NCI-H2171 treated with DMSO at 0.1 percent for 48 hours (cell line): ENCODE results near the gene DNAH8.
"Not testable (repeated sequence)": the region's sequence is repeated elsewhere in the genome, so short reads cannot be mapped to it uniquely, and the experiment has no call there.

Source experiments
- DNase-seq: peaks from one replicate; lab custom pipeline; 2025; lab: John Stamatoyannopoulos, UW

Gene DNAH8

DNA sequence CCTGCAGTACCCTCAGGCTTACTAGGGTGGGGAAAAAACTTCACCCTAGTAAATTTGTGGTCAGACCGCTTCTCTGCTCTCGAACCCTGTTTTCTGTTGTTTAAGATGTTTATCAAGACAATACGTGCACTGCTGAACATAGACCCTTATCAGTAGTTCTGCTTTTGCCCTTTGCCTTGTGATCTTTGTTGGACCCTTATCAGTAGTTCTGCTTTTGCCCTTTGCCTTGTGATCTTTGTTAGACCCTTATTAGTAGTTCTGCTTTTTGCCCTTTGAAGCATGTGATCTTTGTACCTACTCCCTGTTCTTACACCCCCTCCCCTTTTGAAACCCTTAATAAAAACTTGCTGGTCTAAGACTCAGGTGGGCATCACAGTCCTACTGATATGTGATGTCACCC is 15.4 kb upstream of the DNAH8 start:
- not testable (repeated sequence) for DNase-seq

DNA sequence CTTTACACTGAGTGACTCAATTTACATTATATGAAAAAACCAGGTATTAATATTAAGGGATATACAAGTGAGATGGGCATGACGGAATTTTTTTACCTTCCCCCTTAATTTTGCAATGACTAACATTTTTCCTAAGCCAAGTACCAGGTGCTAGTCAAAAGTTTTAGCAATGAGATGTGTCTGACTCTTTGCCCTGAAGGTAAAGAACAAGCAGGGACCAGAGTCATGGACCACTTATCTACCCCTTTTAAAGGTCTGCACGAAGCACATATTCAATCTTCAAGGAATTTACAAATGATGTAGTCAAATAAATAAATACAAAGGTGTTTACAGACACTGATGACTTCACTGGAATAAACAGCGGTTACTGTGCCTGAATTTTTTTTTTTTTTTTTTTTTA is 13.6 kb upstream of the DNAH8 start:
- no peak for DNase-seq

GRCh38 chr6:38702558-38703397 is 12.3 kb upstream of the DNAH8 start, which contains the start of gene GLO1:
Gene GLO1 (minus strand): TSS chr6:38703145. CDS start chr6:38703054, 91 bp downstream.
- DNase-seq: peak; percentile 97

DNA sequence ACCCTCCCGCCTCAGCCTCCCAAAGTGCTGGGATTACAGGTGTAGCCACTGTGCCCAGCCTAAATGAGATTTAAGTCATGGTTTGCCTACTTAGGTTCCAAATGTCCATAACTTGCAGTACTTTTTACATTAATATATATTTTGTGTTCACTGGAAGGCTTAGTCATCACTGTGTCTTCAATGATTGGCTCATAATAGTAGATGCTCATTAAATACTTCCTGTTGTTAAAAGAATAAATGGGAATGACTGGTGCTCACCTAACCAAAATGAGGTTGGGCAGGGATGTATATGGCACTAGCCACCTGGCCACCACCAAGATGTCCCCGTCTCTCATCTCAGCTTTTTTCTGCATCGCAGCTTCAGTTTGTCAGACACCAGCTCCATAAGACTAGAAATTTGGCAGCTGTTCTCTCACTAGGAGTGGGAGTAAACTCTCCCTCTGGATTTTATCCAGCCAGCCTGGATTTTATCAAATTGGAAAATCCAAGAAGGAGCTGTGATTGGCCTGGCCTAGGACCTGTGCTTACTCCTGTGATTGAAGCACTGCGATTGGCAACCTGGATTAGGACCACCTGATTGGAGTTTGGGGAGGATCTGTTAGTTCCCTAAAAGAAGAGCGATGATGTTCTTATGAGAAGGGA is 11.0 kb upstream of the DNAH8 start:
- no peak for DNase-seq

DNA sequence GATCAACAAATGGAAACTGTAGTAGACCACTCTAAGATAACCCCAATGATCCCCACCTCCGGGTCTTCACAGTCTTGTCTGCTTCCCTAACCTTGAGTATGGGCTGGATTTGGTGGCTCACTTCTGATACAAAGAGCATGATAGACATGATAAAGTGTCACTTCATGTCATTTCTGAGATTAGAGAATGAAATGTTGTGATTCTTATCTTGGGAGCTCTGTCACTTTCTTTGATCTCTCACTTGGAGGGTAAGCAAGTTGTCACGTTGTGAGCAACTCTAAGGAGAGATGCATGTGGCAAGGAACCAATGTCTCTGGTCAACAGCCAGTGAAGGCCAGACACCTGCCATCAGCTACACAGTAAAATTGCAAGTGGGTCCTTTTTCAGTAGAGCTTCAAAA is 9.2 kb upstream of the DNAH8 start:
- no peak for DNase-seq

DNA sequence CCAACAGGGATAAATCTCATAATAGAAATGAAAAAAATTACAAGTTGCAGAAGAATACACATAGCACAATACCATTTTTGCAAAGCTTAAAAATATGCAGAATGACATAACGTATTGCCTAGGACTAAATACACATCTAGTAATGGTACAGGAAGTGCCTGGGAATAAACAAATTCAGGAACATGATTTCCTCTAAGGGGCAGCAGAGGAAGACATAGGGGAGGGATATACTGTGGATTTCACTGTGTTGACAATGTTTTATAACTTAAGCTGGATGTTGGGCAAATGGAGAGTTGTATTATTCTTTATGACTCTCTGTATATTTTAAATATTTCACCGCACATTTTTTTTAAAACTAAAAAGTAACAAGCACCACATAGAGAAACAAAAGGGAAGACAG is 6.6 kb upstream of the DNAH8 start:
- DNase-seq: no peak

DNA sequence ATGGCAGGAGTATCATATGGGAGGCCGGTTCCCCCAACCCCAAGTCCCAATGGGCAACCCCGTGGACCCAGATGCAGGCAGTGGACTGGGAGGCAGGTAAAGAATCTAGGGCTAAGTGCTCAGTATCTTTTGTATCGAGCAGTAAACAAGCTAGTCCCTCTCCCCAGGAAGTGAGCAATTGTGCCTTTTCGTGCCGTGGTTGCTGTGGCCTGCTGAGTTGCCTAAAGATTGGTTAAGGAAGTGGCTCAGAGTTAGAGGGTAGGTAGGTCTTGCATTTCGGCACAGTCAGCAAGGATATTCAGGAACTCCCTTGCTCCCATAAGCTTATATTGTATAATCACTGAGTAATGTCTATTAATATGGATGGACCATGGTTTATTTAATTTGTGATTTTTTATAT is 1.3 kb upstream of the DNAH8 start:
- peak; percentile 6 for DNase-seq

DNA sequence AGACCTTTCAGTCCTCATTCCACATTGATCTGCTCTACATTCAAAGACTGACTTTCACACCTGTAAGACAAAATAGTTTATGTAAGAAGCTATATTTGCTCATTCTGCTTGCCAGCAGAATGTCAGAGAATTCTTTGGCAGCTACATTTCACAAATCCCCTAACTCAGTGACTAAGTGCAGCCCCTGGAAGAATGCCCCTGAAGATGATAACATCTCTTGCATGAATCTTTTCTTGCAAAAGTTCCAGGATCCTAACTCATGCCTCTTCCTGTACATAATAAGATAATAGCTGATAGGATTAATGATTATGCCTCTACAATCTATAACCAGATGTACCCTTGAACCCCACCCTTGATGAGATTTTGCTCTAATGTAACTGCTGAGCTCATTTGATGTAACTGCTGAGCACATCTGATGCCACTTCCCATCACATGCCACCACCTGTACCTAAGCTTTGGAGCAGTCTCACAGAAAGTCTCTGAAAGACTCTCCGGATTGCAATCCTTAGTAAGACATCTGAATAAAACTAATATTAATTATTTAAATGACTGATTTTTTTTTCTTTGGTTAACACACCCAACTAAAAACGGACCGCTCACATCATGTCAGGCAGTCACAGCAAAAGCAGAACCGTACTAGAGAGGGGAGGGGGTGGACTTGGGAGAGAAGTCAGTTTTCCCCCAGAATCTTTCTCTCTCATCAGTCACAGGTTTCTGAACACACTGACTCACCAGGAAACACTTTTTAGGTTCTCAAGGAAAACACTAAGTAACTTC is 684 bp upstream of the DNAH8 start:
- DNase-seq: no peak

DNA sequence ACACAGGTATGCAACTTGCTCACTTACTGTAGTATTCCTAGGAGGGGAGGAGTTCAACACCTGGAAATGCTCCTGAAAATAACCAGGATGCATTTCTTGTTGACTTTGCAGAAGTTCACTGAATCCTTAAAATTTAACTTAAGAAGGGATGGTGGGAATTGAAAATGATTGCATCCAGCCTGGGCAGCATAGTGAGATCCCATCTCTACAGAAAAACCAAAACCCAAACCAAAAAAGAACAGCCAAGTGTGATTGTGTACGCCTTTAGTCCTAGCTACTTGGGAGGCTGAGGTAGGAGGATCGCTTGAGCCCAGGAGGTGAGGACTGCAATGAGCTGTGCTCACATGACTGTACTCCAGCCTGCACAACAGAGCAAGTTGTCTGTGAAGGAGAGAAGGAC is 1.7 kb downstream of the DNAH8 start:
- DNase-seq: no peak

DNA sequence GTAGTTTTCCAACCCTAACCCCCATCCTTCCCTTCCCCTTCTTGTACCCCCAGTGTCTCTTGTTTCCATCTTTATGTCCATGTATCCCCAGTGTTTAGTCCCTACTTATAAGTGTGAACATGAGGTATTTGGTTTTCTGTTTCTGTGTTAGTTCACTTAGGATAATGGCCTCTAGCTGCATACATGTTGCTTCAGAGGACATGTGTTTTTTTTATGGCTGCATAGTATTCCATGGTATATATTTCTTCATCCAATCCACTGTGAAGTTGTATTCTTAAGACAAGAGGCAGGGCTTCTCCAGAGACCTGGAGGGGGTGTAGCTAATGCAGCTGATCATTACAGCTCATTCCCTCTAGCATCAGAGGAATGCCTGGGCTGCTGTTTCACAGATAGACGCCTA is 4.2 kb downstream of the DNAH8 start:
- DNase-seq: no peak

GRCh38 chr6:38720295-38720694 is 5.2 kb downstream of the DNAH8 start:
- no peak for DNase-seq

GRCh38 chr6:38722038-38722437 is 6.9 kb downstream of the DNAH8 start:
- no peak for DNase-seq

DNA sequence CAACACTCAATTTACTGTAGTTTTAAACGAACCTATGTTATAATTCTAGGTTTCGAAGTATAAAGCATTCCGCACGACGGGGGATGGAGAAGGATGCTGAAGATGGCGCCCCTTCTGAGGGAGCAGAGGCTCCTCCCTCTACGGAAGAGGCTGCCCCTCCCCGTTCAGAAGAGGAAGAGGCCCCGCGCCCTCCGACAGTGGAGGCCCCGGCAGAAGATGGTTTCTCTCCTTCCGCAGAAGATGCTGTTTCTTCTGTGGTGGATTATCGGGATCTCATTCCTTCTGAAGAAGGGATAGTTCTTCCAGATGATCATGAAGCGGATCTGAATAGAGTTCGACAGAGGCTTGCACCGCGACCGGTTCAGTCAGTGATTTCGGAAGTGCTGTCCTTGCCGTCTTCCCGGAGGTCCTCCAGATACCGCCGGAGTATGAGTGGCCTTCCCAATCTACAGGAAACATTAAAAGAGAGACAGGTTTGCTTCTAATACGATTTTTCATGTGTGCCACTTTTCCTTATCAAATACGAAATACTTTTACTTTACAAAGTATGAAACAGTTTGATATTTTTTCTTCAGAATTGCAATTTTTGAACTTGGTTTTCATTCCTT is 7.7 kb downstream of the DNAH8 start:
- no peak for DNase-seq

DNA sequence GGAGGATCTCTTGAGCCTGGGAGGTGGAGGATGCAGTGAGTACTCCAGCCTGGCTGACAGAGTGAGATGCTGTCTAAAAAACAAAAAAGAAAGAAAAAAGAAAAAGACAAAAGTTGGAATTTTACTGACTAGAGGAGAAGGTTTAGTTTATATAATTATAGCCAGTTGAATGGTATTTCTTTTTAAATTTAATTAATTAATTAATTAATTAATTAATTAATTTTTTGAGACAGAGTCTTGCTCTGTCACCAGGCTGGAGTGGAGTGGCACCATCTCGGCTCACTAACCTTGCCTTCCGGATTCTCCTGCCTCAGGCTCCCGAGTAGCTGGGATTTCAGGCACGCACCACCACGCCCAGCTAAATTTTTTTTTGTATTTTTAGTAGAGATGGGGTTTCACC is 8.7 kb downstream of the DNAH8 start:
- DNase-seq: no peak

- DNase-seq: no peak
These were observed 9.2 kb downstream of the DNAH8 start for GRCh38 chr6:38724343-38724742.

DNA sequence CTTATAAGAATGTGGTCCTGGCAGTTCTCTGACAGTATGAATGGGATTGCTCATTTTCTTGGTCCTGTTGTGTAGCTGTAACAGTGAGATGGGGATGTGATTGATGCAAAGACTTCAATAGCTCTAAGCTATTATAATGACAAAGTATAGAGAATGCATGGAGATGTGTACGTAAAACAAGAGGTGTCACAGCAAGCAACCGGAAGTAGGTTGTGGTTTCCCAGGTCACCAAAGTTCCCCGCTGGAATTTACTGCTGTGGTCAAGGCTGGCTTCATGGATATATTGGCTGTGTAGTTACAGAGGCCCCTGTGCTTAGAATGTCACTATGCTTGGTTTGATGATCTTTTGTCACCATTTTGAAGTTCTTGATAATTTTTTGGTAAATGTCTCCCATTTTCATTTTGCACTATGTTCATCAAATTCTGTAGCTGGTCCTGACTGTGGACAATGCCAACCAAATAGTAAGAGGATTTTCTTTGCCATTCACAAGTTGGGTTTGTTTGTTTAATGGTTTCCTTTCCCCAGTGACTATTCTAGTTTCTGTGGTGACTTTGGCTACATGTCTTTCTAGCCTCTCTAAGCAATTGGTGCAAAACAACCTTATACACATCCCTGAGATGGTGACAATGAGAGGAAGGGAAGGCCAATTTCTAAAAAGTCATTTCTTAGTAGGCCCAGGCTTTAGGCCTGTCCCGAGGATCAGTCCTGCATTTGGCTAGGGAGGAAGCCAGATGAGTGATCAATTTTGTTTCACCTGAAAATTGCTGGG is 10.5 kb downstream of the DNAH8 start:
- DNase-seq: no peak

DNA sequence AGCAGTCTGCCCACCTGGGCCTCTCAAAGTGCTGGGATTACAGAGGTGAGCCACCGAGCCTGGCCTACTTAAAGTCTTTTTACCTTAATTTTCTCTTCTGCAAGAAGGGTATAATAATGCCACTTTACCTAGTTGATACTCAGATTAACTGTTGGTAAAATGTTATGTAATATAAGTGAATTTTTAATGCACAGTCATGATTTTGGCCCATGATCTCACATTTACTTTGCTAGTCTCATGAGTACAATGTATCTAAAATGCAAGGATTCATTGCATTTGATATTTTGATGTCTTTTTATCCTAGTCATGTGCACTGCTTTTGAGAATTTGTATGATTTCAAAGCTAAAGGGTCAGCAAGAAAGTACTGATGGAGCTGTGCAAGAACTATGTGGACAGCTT is 13.1 kb downstream of the DNAH8 start:
- DNase-seq: no peak

GRCh38 chr6:38730140-38730862 is 15.2 kb downstream of the DNAH8 start:
- peak; percentile 92 for DNase-seq

DNA sequence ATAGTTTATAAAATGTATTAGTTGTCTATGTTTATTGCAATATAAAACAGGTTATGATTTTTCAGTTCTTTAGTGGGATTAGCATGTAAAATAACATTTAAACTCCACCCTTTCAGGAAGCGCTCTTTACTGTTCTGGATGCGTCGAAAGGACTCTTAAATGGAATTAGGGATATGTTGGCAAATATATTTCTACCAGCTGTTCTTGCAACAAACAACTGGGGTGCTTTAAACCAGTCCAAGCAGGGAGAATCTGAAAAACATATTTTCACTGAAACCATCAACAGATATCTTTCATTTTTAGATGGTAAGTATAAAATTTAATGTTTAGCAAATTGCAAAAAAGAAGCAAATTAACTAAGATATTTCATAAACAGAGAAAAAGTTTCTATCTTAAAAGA is 21.8 kb downstream of the DNAH8 start:
- DNase-seq: no peak

- no peak for DNase-seq
These were observed 23.1 kb downstream of the DNAH8 start for GRCh38 chr6:38738261-38738660.

DNA sequence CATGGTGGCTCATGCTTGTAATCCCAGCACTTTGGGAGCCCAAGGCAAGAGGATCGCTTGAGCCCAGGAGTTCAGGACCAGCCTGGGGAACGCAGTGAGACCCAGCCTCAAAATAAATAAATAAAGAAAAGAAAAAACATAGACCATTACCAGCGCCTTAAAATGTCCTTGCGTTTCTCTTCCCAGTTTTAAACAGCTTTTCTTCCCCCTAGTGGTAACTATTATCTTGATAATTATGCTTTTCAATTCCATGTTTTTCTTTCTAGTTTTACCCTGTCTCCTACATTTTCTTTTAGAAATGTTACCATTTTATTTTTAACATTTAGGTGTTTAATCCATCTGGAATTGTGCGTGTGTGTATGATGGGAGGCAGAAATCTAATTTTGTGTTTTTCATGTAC is 24.4 kb downstream of the DNAH8 start:
- peak; percentile 19 for DNase-seq
